AG09309 (cell line): ENCODE data around the gene IKBKE.

ENCODE experiments used
- DNase-seq: peaks from one replicate; pipeline ENCODE4 v3.0.0-alpha.2; 2010; ENCODE audit warnings: low read depth
- H3K4me3 ChIP-seq: 2 replicates; pipeline ENCODE4 v1.5.1; 2011; ENCODE audit warnings: mild to moderate bottlenecking, low read depth, low read length, moderate library complexity; ENCODE audit not compliant: control insufficient read depth
- CTCF ChIP-seq: IDR thresholded peaks from 2 replicates; pipeline ENCODE4 v1.5.1; 2011; ENCODE audit warnings: mild to moderate bottlenecking, low read depth, low read length, inconsistent platforms; ENCODE audit not compliant: insufficient read depth, control insufficient read depth; ENCODE audit errors: missing control alignments

The IKBKE gene

GRCh38 chr1:206508130-206508889, 38.0 kb downstream of the IKBKE start:
- TF ChIP-seq CTCF: no peak
- peak overlapping the region; percentile 49 for H3K4me3 ChIP-seq

GRCh38 chr1:206508956-206509355, 38.7 kb downstream of the IKBKE start:
- peak; percentile 25 for DNase-seq
- H3K4me3 ChIP-seq: no peak overlapping the region
- no peak for TF ChIP-seq CTCF

More at GRCh38 chr1:206508130-206508889, 38.0 kb downstream of the IKBKE start:
- DNase-seq: no peak

- no peak overlapping the region for H3K4me3 ChIP-seq
- DNase-seq: no peak
- no peak for TF ChIP-seq CTCF
These were observed 39.5 kb downstream of the IKBKE start for GRCh38 chr1:206509612-206510257.

- no peak for DNase-seq
- TF ChIP-seq CTCF: no peak
- no peak overlapping the region for H3K4me3 ChIP-seq
These were observed 40.1 kb downstream of the IKBKE start for GRCh38 chr1:206510371-206510770.

GRCh38 chr1:206511362-206512057, 41.2 kb downstream of the IKBKE start:
- no peak for DNase-seq
- no peak for TF ChIP-seq CTCF
- H3K4me3 ChIP-seq: no peak overlapping the region

GRCh38 chr1:206512058-206512850, 42.0 kb downstream of the IKBKE start:
- TF ChIP-seq CTCF: no peak
- no peak overlapping the region for H3K4me3 ChIP-seq
- no peak for DNase-seq
